Activated T-cell treated with anti-CD3 and anti-CD28 coated beads, Interleukin-2, amount 50 U/mL, for 1 hour (primary cell): Measurements from ENCODE around the gene TRIM62.

Experiments
- DNase-seq: peaks from one replicate; pipeline ENCODE4 v3.0.0-alpha.2; 2020

TRIM62 gene

GRCh38 chr1:33181921-33182341, at the start of gene TRIM62:
Gene TRIM62, minus strand, starts transcription at chr1:33182043. Its CDS starts 611 bp downstream, at chr1:33181432.
- peak; percentile 83 for DNase-seq

DNA sequence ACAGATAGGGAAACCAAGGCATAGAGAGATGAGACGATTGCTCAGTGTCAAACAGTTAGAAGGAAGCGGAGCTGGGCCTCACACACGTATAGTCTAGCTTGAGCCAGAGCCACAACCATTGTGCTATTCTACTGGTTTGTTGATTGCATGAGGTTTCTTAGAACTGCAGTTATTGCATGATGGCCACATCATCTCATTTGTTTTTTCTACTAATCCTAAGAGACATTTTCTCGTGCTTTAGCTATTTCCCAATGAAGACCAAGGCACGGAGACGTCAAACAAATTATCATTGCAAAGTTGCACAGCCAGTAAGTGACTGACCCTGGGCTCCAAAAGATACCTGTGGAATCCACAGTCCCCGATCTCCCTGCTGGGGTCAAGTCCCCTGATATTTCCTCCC, 49.3 kb upstream of the TRIM62 start:
- DNase-seq = no peak

GRCh38 chr1:33228935-33229487, 47.2 kb upstream of the TRIM62 start:
- DNase-seq = no peak

GRCh38 chr1:33225586-33225985, 43.7 kb upstream of the TRIM62 start:
- DNase-seq = no peak

DNA sequence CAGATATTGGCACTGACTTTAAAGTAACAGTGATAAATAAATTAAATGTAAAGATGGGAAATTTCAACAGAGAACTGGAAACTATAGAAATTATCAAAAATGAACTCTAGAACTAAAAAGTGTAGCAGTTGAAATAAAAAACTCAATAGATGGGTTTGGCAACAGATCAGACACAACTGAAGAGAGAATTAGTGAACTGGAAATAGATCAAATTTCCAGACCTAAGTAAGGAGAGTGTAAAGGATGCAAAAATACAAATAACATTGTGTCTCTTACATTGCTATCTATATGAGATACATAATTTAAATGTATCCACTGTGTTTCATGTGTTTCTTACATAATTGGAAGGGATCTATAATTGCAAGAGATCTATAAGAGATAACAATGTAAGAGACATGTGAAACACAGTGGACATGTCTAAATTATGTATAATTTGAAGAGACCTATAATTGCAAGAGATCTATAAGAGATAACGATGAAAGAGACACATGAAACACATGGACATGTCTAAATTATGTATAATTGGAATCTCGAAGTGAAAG, 42.4 kb upstream of the TRIM62 start:
- no peak for DNase-seq

DNA sequence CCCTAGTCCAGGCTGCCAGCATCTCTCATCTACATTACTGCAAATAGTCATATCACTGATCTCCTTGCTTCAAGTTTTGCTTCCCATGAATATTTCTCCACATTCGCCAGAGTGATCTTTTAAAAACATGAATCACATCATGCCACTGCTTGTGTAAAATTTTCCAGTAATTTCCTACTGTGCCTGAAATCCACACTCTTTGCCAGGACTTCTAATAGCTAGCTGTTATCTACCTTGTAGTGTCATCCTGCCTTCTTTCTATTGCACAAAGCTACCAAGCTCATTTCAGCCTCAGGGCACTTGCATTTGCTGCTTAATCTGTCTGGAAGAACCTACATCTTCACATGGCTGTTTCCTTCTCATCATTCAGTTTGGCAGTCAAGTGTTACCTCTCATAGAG, 40.5 kb upstream of the TRIM62 start:
- no peak for DNase-seq

- no peak for DNase-seq
Observed at GRCh38 chr1:33221385-33221758, 39.5 kb upstream of the TRIM62 start.

DNA sequence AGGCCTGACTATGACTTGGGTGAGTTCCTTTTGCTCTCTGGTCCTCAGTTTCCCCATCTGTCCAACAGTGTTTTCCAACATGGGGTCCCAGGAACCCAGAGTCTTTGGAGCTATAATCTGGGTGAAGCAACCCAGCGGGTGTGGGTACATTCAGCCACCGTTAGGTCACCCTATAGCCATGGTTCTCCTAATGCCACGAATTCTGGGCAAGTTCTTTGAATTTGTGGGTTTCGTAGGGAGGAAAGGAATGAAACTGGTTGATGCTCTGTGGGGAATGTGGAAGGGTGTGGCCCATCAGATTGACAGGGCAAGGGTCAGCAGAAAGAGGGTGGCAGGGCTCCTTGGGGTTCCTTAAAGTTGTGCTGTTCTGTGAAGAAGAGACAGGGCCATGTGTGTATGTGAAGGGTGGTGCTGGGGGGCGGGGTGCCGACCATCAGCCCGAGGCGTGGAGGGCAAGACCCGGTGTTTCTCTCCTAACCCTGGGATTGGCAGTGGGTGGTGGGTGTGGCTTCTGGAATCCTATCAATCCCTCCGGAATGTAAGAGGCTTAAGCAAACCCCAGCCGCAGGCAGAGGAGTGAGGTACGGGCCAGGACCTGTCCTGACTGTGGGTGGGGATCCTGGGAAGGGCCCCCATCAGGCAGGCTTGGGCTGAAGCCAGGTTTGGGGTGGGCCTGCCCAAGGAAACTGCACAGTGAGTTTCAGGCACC, 39.0 kb upstream of the TRIM62 start:
- no peak for DNase-seq

DNA sequence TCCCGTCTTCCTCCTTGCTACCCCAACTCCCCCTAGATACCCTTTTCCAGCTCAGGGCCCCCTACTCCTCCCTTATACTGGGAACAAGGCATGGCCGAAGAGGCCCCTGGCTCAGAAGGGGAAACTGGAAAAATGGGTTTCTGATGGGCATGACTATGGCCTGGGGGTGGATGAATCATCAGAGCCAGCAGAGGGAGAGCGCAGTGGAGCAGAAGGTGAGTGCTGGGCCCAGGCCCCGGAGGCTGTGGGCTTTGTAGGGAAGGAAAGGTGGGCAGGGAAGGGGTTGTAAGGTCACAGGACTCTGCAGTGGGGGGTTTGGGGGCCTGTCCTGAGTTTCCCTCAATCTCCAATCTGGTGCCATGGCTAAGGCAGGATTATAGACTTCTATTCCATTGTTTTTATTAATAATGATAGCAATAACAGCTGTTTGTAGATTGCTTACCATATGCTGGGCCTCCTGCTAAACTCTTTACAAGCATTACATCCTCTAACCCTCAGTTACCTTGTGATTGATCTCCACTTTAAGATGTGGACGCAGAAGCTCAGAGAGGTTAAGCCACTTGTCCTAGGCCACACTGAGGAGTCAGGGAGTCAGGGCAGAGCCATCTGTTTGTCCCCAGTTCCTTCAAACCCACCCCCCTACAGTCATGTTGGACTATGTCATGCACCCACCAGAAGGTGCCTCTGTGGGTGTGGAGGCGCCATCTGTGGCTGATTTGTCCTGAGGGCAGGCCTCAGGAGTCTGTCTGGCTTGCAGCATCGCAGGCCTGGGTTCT, 38.2 kb upstream of the TRIM62 start:
- no peak for DNase-seq

DNA sequence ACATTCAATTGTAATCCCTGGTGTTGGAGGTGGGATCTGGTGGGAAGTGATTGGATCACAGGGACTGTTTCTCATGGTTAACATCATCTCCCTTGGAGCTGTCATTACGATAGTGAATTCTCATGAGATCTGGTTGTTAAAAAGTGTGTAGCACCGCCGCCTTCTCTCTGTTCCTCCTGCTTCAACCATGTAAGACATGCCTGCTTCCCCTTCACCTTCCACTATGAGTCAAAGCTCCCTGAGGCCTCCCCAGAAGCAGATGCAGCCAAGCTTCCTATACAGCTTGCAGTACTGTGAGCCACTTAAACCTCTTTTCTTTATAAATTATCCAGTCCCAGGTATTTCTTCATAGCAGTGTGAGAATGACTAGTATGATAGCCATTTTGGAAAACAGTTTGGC, 30.1 kb upstream of the TRIM62 start:
- DNase-seq = no peak

- no peak for DNase-seq
Observed at GRCh38 chr1:33206340-33206739, 24.5 kb upstream of the TRIM62 start.

GRCh38 chr1:33195556-33195955, 13.7 kb upstream of the TRIM62 start:
- no peak for DNase-seq

DNA sequence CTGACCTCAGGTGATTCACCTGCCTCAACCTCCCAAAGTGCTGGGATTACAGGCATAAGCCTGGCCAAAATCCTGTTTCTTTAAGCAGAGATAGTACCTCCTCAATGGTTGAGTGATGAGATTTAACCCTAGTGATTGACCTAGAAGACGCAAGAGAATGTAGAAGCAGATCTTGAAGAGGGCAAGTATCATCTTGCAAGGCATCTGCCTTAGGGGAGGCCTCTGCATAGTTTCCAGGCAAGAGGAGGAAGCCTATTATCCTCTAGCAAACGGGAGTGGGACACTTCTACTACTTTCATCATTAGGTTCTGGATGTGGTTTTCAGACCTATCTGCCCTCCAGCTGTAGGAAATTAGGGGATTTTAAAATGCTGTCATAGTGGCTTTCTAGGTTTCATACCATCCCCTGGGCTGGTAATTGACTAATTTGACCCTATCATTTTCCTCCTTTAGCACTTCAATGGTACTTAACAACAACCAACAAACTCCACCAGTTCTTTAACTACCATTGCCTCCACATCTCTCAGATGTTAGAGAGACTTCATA, 10.0 kb upstream of the TRIM62 start:
- no peak for DNase-seq

DNA sequence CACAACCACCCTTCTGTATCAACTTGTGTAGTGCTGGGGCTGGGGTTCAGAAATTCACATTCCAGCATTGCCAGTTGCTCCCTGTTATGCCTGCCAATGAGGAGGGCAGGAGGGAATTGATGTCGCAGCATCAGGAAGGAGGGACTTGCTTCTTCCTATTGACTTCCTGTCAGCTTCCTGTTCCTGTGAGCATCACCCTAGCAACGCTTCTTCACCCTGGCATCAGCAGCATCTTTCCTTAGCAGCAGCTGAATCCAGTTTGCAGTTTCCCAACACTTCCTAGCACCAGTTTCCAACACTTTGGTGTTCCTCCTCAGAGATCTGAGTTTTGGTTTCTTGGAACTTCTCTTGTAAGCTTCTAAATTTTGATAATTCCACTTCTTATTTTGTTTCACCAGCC, 8.9 kb upstream of the TRIM62 start:
- no peak for DNase-seq

DNA sequence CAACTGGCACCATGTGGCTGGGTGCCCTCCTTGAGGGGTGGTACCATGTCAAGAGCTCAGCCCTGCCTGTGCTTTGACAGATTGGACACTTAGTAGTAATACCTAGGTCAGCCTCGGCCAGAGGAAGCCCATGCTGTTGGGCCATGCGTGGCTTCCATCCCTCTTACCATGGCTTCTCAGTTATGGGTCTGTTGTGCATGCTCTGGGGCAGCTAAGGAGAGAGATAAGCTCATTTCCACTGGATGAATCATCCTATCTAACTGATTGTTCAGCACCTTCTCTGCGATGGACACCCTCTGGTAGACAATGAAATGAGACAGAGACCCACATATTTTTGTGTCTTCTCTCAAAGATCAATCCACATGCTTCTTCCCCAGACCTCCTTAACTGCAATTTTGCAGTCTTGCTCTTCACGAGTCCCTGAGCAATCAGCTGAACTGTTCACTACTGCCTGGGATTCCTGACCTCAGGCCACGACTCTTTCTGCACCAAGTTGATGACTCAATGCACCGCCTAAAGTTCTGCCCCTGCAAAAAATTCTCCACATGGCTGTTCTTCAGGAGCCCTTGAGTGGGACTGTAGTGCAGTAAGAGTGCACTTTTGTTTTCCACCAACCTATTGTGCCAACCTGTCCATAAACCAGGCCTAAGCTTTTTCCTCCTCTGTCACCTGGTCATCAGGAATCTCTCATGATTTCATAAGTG, 6.9 kb upstream of the TRIM62 start:
- no peak for DNase-seq

- no peak for DNase-seq
Observed at GRCh38 chr1:33186936-33187335, 5.1 kb upstream of the TRIM62 start.

DNA sequence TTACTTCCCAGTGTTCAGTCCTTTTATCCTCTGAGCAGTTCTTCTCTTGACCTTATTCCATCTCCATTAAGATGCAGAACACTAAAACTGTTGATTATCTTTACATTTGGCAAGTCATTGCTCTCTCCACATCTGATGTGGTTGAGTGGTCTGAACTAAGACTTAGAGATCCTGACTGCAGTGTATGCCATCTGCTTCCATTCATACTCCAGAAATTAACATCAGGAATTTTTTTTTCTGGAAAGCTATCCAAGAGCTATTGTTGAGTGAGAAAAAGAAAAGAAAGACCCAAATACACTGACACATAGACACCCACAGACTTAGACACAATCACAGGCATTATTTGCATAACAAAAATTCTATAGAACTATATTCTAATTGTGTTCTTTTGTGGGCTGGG, 3.7 kb upstream of the TRIM62 start:
- DNase-seq = no peak

DNA sequence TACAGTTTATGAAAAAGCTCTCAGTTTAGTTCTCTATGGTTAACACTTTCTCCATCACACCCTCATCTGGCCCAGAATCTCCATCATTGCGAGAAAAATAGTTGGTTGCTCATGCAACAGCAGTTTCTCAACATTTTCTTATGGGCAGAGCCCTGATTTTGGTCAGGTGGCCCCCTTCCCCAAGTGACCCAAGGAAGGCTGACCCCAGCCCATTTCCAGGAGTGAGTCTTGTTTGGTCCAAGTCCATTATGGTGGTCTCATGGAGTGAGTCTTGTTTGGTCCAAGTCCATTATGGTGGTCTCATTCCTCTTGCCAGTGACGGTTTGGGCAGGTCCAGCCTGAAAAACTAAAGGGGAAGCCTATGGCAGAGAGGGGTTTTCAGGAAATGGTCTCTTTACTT, 1.5 kb upstream of the TRIM62 start:
- DNase-seq = no peak

DNA sequence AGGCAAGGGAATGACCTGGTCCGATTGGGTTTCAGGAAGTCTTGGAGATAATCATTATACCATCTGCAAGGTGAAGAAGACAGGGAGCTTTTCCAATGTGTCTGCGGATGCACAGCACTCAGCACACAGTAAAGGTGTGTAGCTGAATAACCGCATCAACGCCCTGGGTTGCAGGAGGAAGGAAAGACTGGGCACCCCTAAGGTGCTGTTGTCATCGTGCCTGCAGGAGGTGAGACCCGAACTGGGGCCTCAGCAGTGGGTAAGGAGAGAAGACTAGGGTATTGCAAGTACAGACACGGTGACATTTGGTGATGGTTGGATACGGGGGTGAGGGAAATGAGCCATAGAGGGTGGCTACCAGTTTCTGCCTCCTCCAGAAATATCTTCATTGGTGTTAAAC, 1.1 kb upstream of the TRIM62 start:
- no peak for DNase-seq

DNA sequence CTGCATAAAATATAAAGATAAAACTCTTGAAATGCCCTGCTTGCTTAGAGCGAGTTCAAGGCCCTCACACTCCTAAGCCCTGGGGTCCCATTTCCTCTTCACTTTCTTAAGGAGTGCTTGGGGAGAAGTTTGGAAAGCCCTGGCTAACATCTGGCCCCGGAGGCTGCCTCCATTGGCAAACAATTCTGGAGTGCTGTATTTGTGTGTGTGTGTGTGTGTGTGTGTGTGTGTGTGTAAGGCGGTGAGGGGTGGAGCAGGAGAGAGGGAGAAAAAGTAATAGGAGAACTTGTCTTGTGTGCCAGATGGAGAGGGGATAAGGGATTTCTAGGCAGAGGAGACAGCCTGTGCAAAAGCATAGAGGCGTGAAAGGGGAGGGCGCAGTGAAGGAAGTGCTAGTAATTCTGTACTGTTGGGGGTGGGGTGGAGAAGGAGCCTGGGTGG, 578 bp upstream of the TRIM62 start:
- no peak for DNase-seq

GRCh38 chr1:33180911-33181890, 642 bp downstream of the TRIM62 start:
- peak; percentile 80 for DNase-seq
